GM10847 (cell line): ENCODE results near the gene A1CF.

ENCODE experiments used
- POLR2A ChIP-seq: IDR thresholded peaks from 2 replicates; pipeline ENCODE4 v1.6.1; 2011; ENCODE audit not compliant: insufficient read length; ENCODE audit errors: extremely low read depth

A1CF gene

GRCh38 chr10:50876429-50876828 is 9.0 kb downstream of the A1CF start:
- TF ChIP-seq POLR2A, result no peak

- no peak for TF ChIP-seq POLR2A
Observed at GRCh38 chr10:50874723-50875122, 10.7 kb downstream of the A1CF start.

- no peak for TF ChIP-seq POLR2A
Observed at GRCh38 chr10:50866317-50866716, 19.1 kb downstream of the A1CF start.

- TF ChIP-seq POLR2A, result no peak
Observed at GRCh38 chr10:50862719-50863118, 22.7 kb downstream of the A1CF start.

- no peak for TF ChIP-seq POLR2A
Observed at GRCh38 chr10:50861370-50861769, 24.1 kb downstream of the A1CF start.

- TF ChIP-seq POLR2A, result no peak
Observed at GRCh38 chr10:50857579-50857978, 27.8 kb downstream of the A1CF start.

- TF ChIP-seq POLR2A, result no peak
Observed at GRCh38 chr10:50855461-50855860, 30.0 kb downstream of the A1CF start.

GRCh38 chr10:50855015-50855414 is 30.4 kb downstream of the A1CF start:
- no peak for TF ChIP-seq POLR2A

- no peak for TF ChIP-seq POLR2A
Observed at GRCh38 chr10:50853557-50853956, 31.9 kb downstream of the A1CF start.

GRCh38 chr10:50851884-50852671 is 33.3 kb downstream of the A1CF start:
- no peak for TF ChIP-seq POLR2A

GRCh38 chr10:50850578-50851230 is 34.7 kb downstream of the A1CF start:
- TF ChIP-seq POLR2A, result no peak

- TF ChIP-seq POLR2A, result no peak
Observed at GRCh38 chr10:50846753-50847152, 38.7 kb downstream of the A1CF start.

- no peak for TF ChIP-seq POLR2A
Observed at GRCh38 chr10:50837095-50837494, 48.3 kb downstream of the A1CF start.

- TF ChIP-seq POLR2A, result no peak
Observed at GRCh38 chr10:50832171-50832751, 53.2 kb downstream of the A1CF start.

GRCh38 chr10:50830066-50830465 is 55.4 kb downstream of the A1CF start:
- TF ChIP-seq POLR2A, result no peak

- TF ChIP-seq POLR2A, result no peak
Observed at GRCh38 chr10:50824782-50825181, 60.6 kb downstream of the A1CF start.
